Posterior vena cava (tissue), 2 donors: ENCODE data around the gene MBD6. TPM values are rescaled to one million over a fixed set of nuclear protein-coding genes. Genes with fewer than 3 reads are reported as not detected.

ENCODE experiments used
- DNase-seq: peaks from one replicate; pipeline ENCODE4 v3.0.0-alpha.2; 2020; ENCODE audit warnings: low spot score
- intact Hi-C, 2 donors: fragments of 100-400 bp; cut with DNase I; formaldehyde crosslinking; loops; one replicate each; pipeline versions ENCODE4 v1.14.1 to v1.14.2; 2022 to 2023
- total RNA-seq, 2 donors: library from RNA; stranded (reverse); fragmentation: NEBNext Ultra II Directional; extraction: Animal tissue kit (Norgen Biotek cat#: 25700); gene quantifications; one replicate each; pipeline ENCODE4 v1.2.1, GENCODE V29; 2021
- donor health status: DM: yes; HTN: yes; CAD: no.
- donor health status: DM: yes; HTN: yes; CAD: no.

MBD6 gene
- total RNA-seq, 2 donors from 2014 or later = 46.5 to 49.1 TPM

- intact Hi-C loops = no loop called here
Measured at GRCh38 chr12:57543581-57543980, 21.0 kb downstream of the MBD6 start.

GRCh38 chr12:57545809-57546437 is 23.3 kb downstream of the MBD6 start:
- DNase-seq = peak; percentile 64
- intact Hi-C loops = no loop called here

More at GRCh38 chr12:57543581-57543980, 21.0 kb downstream of the MBD6 start:
- peak; percentile 40 for DNase-seq

- intact Hi-C loops = no loop called here
- peak; percentile 98 for DNase-seq
Measured at GRCh38 chr12:57546438-57547287, 24.0 kb downstream of the MBD6 start, which contains the start of gene DCTN2. DCTN2 (minus strand) TSS chr12:57547192; CDS start chr12:57547063, 129 bp downstream.

- DNase-seq = no peak
- intact Hi-C loops = no loop called here
Measured at GRCh38 chr12:57547288-57548012, 24.8 kb downstream of the MBD6 start.

- intact Hi-C loops = no loop called here
Measured at GRCh38 chr12:57548013-57548315, 25.3 kb downstream of the MBD6 start.

GRCh38 chr12:57548488-57548887 is 25.9 kb downstream of the MBD6 start:
- intact Hi-C loops = no loop called here
- peak; percentile 40 for DNase-seq

More at GRCh38 chr12:57548013-57548315, 25.3 kb downstream of the MBD6 start:
- no peak for DNase-seq

GRCh38 chr12:57549203-57549908 is 26.7 kb downstream of the MBD6 start:
- intact Hi-C loops = no loop called here
- peak; percentile 75 for DNase-seq

- peak; percentile 79 for DNase-seq
- intact Hi-C loops = no loop called here
Measured at GRCh38 chr12:57549909-57550640, 27.5 kb downstream of the MBD6 start, which contains the start of gene KIF5A. KIF5A (plus strand) TSS chr12:57550044; CDS start chr12:57550272, 228 bp downstream.

GRCh38 chr12:57550641-57551549 is 28.3 kb downstream of the MBD6 start:
- DNase-seq = no peak
- intact Hi-C loops = no loop called here

GRCh38 chr12:57551637-57552305 is 29.1 kb downstream of the MBD6 start:
- intact Hi-C loops = no loop called here
- DNase-seq = peak; percentile 24

GRCh38 chr12:57552306-57552651 is 29.7 kb downstream of the MBD6 start:
- intact Hi-C loops = no loop called here
- no peak for DNase-seq

- intact Hi-C loops = no loop called here
- peak; percentile 25 for DNase-seq
Measured at GRCh38 chr12:57552835-57553313, 30.2 kb downstream of the MBD6 start.

GRCh38 chr12:57553343-57554202 is 30.9 kb downstream of the MBD6 start:
- intact Hi-C loops = no loop called here
- DNase-seq = no peak

- DNase-seq = no peak
- intact Hi-C loops = no loop called here
Measured at GRCh38 chr12:57554453-57554852, 31.8 kb downstream of the MBD6 start.

GRCh38 chr12:57554897-57555296 is 32.3 kb downstream of the MBD6 start:
- no peak for DNase-seq
- intact Hi-C loops = no loop called here

- no peak for DNase-seq
- intact Hi-C loops = no loop called here
Measured at GRCh38 chr12:57558864-57559263, 36.2 kb downstream of the MBD6 start.
